Breast epithelium (tissue), 4 donors: ENCODE measurements around the gene TXLNG. TPM values are rescaled to one million over a fixed set of nuclear protein-coding genes. Genes with fewer than 3 reads are reported as not detected.
A peak's percentile ranks its signal among the peaks of the same experiment; 100 is the strongest.

Source experiments
- DNase-seq, 2 donors: peaks; one replicate each; pipeline ENCODE4 v3.0.0-alpha.2; 2019; ENCODE audit warnings: low spot score in 2 of 2
- H3K27ac ChIP-seq, 2 donors: fragments of 200-600 bp; sonication (generic) in 1 of 2; one replicate each; pipeline ENCODE4 v1.5.1; 2016 to 2019; ENCODE audit warnings: mild to moderate bottlenecking in 1 of 2
- H3K27me3 ChIP-seq, 2 donors: fragments of 200-600 bp; sonication (generic) in 1 of 2; one replicate each; pipeline versions ENCODE4 v1.5.1 to v1.6.0; 2017 to 2019; ENCODE audit warnings: control low read depth in 1 of 2, mild to moderate bottlenecking in 1 of 2
- H3K36me3 ChIP-seq: fragments of 200-600 bp; one replicate; pipeline ENCODE4 v1.5.1; 2019
- H3K4me1 ChIP-seq, 2 donors: fragments of 200-600 bp; sonication (generic); one replicate each; pipeline ENCODE4 v1.5.1; 2016 to 2019; ENCODE audit warnings: control low read depth in 1 of 2
- H3K4me3 ChIP-seq, 3 donors: fragments of 200-600 bp; sonication (generic); 1 replicate in 2 of 3; 2 replicates in 1 of 3; pipeline ENCODE4 v1.5.1; 2016 to 2019; ENCODE audit warnings: mild to moderate bottlenecking in 3 of 3, moderate library complexity in 2 of 3
- H3K9me3 ChIP-seq, 2 donors: fragments of 200-600 bp; sonication (generic) in 1 of 2; one replicate each; pipeline ENCODE4 v1.5.1; 2016 to 2019; ENCODE audit warnings: control low read depth in 1 of 2
- POLR2A ChIP-seq: fragments of 450-650 bp; IDR thresholded peaks from one replicate; pipeline ENCODE4 v1.6.1; 2016; ENCODE audit warnings: antibody characterized with exemption, mild to moderate bottlenecking, moderate library complexity
- POLR2AphosphoS5 ChIP-seq, 3 donors: sonication (generic); formaldehyde crosslinking; IDR thresholded peaks; one replicate each; pipeline ENCODE4 v1.6.1; 2017; ENCODE audit warnings: antibody characterized with exemption in 3 of 3
- intact Hi-C: fragments of 100-400 bp; cut with DNase I; formaldehyde crosslinking; loops from one replicate; pipeline ENCODE4 v1.15.1; 2023; ENCODE audit warnings: low total_unique reads
- total RNA-seq, 3 donors: library from RNA; depleted of rRNA; stranded (reverse); fragments of >200 nt; gene quantifications; one replicate each; pipeline ENCODE4 v1.1.0, GENCODE V29; 2016
- TF ChIP-seq, protein P1 (sequence below), 3 donors: fragments of 450-650 bp; IDR thresholded peaks; one replicate each; pipeline ENCODE4 v1.5.1; 2016 to 2017; ENCODE audit warnings: antibody characterized with exemption in 3 of 3, mild to moderate bottlenecking in 3 of 3, moderate library complexity in 3 of 3

Gene TXLNG
- total RNA-seq, 3 donors from 2014 or later = 23.7 to 31.5 (median 25.2) TPM

DNA sequence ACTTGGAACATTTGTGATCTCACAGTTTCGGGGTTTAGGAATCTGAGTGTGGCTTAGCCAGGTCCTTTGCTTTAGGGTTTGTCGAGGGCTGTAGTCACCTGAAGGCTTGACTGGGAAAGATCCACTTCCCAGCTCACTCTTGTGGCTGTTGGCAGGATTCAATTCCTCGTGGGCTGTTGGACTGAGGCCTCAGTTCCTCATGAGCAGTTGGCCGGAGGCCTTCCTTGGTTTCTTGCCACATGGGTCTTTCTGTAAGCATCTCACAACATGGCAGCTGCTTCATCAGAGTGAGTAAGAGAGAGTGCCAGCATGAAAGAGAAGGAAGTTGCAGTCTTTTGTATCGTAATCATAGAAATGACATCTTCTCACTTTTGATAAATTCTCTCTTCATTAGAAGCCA, 11.1 kb downstream of the TXLNG start:
- Histone ChIP-seq H3K36me3 (no peaks in the 10 kb centered on the region), H3K27ac (peak overlapping the region in 1 of 2 donors; percentile 12), H3K27me3 (no peaks in the 10 kb centered on the region), H3K4me1 (no peaks in the 10 kb centered on the region), H3K9me3 (no peaks in the 10 kb centered on the region), H3K4me3 (no peak overlapping the region)
- intact Hi-C loops = no loop called here
- no peak for DNase-seq
- no peak for TF ChIP-seq POLR2A
- TF ChIP-seq, protein P1, sequence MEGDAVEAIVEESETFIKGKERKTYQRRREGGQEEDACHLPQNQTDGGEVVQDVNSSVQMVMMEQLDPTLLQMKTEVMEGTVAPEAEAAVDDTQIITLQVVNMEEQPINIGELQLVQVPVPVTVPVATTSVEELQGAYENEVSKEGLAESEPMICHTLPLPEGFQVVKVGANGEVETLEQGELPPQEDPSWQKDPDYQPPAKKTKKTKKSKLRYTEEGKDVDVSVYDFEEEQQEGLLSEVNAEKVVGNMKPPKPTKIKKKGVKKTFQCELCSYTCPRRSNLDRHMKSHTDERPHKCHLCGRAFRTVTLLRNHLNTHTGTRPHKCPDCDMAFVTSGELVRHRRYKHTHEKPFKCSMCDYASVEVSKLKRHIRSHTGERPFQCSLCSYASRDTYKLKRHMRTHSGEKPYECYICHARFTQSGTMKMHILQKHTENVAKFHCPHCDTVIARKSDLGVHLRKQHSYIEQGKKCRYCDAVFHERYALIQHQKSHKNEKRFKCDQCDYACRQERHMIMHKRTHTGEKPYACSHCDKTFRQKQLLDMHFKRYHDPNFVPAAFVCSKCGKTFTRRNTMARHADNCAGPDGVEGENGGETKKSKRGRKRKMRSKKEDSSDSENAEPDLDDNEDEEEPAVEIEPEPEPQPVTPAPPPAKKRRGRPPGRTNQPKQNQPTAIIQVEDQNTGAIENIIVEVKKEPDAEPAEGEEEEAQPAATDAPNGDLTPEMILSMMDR (IDR thresholded peaks at IDR 0.05) = no peak
- TF ChIP-seq POLR2AphosphoS5 (IDR thresholded peaks at IDR 0.05) = no peak

DNA sequence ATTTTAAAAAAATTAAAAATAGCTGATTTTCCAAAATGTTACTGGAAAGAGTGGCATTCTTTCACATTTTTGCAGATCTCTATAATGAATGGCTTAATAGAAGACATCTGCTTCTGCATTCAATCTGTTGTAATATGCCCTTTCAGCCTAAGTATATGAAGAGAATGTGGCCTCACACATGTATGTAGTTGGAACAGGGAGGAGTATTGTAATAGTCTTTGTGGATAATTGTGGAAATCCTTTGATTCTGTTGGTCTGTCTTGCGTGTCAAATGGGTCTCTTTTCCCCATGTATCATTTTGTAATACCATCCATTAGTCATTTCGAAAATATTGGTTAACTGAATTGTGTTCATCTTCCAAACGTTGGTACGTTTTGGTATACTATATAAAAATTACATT, 11.6 kb downstream of the TXLNG start:
- TF ChIP-seq, protein P1 (IDR thresholded peaks at IDR 0.05) = no peak
- TF ChIP-seq POLR2AphosphoS5 (IDR thresholded peaks at IDR 0.05) = no peak
- TF ChIP-seq POLR2A = no peak
- no peaks in the 10 kb centered on the region for H3K36me3 ChIP-seq
- no peak for DNase-seq
- peak overlapping the region in 1 of 2 donors; percentile 12 for H3K27ac ChIP-seq
- no peaks in the 10 kb centered on the region for H3K4me1 ChIP-seq
- H3K4me3 ChIP-seq = no peak overlapping the region
- no peaks in the 10 kb centered on the region for H3K9me3 ChIP-seq
- H3K27me3 ChIP-seq = no peaks in the 10 kb centered on the region
- intact Hi-C loops = no loop called here

DNA sequence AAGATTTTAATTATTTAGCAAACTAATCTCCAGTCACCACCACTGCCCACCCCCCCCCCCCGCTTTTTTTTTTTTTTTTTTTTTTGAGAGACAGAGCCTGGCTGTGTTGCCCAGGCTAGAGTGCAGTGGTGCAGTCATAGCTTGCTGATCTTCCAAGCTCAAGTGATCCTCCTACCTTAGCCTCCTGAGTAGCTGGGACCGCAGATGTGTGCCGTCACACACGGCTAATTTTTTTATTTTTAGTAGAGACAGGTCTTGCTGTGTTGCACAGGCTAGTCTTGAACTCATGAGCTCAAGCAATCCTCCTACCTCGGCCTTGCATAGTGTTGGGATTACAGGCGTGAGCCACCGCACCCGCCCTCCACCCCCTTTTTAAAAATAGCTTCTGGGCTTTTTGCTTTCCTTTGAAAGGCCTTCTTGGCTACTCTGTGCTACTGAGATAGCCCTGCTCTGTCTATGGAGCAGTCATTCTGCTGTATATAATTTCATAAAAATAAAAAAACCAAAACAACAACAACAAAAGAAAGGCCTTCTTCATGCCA, 18.7 kb downstream of the TXLNG start:
- no peaks in the 10 kb centered on the region for H3K9me3 ChIP-seq
- no peak overlapping the region for H3K27ac ChIP-seq
- no peak overlapping the region for H3K4me3 ChIP-seq
- intact Hi-C loops = no loop called here
- no peak for DNase-seq
- no peaks in the 10 kb centered on the region for H3K4me1 ChIP-seq
- H3K36me3 ChIP-seq = no peaks in the 10 kb centered on the region
- H3K27me3 ChIP-seq = no peaks in the 10 kb centered on the region
- no peak for TF ChIP-seq POLR2A
- TF ChIP-seq POLR2AphosphoS5 (IDR thresholded peaks at IDR 0.05) = no peak
- TF ChIP-seq, protein P1 (IDR thresholded peaks at IDR 0.05) = no peak

DNA sequence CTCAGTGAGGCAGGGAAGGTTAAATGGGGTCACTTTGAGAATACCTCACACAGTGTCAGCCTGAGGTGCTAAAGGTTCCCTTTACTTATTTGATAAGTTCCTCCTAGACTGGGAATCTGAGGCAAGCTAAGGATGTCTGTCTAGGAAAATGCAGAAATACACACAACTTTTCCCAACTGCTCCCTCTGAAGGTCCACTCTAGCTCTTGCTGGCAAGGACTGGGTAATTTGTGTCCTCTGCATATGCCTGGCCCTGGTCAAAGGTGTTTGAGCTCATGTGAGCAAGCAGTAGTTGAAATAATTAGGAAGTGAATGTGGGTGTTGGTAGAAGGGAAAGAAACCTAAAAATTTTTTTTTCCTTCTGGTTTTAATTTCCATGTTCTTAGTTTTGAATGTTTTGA, 21.3 kb downstream of the TXLNG start:
- DNase-seq = no peak
- TF ChIP-seq POLR2AphosphoS5 (IDR thresholded peaks at IDR 0.05) = no peak
- no peak for TF ChIP-seq POLR2A
- TF ChIP-seq, protein P1 (IDR thresholded peaks at IDR 0.05) = no peak
- Histone ChIP-seq H3K27me3 (no peaks in the 10 kb centered on the region), H3K4me3 (peak overlapping the region in 1 of 3 donors; percentile 56), H3K36me3 (no peaks in the 10 kb centered on the region), H3K4me1 (no peaks in the 10 kb centered on the region), H3K9me3 (no peaks in the 10 kb centered on the region), H3K27ac (peak overlapping the region; percentile 9 to 50)
- intact Hi-C loops = no loop called here

DNA sequence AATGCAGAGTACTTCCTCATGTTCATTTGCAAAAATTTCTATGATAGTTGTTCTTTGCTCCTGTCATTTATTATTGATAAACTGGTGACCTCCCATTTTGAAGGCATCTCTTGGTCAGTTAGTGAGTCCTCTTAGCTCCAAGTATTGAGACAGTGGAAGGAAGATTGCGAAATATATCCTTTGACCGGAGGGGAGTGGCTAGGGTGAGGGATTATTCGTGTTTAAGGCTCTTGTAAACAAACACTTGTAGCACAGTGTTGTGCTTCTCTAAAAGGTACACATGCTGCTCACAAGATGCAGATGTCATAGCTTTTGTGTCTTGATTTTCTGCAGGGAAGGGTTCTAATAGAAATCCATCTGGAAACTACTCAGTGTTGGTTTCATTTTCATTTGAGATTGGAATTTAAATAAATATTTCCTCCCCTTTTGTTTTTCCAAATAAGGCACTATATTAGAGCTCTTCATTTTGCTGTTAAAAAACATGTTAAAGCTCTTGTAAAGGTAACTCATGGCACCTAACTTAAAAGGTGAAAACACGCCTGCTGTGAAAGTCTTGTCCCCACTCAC, 21.8 kb downstream of the TXLNG start:
- H3K36me3 ChIP-seq = no peaks in the 10 kb centered on the region
- no peak for DNase-seq
- intact Hi-C loops = no loop called here
- TF ChIP-seq POLR2A (no peak), POLR2AphosphoS5 (IDR thresholded peaks at IDR 0.05) (no peak)
- TF ChIP-seq, protein P1 (IDR thresholded peaks at IDR 0.05) = no peak
- no peaks in the 10 kb centered on the region for H3K9me3 ChIP-seq
- H3K4me1 ChIP-seq = no peaks in the 10 kb centered on the region
- H3K4me3 ChIP-seq = peak overlapping the region; percentile 18 to 56 (median 30)
- no peaks in the 10 kb centered on the region for H3K27me3 ChIP-seq
- H3K27ac ChIP-seq = peak overlapping the region; percentile 9 to 30
